T follicular helper cell (primary cell): ENCODE data around the gene EDA.

ENCODE experiments used
- DNase-seq: peaks from one replicate; pipeline ENCODE4 v3.0.0-alpha.2; 2020; ENCODE audit warnings: low read depth

Gene EDA

DNA sequence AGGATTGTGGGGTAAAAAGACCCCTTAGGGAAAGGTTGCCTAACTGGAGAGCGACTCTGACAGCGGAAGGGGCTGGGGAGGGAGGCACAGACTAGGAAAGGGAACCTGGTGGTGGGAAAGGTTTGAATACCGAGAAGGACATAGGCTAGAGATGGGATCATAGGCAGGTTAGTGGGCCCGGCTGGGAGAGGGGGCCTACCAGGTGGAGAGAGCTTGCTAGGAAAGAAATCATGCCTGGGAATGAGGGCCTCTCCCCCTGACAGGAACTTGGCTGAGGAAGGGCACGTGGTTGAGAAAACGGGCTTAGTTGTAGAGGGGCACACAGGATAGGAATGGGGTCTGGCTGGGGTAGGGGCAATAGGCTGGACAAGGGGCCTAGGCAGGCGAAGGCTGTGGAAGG is 450.7 kb downstream of the EDA start:
- DNase-seq, result no peak

- DNase-seq, result no peak
Observed at GRCh38 chrX:70079297-70079696, 463.4 kb downstream of the EDA start.

GRCh38 chrX:70079870-70080269 is 464.0 kb downstream of the EDA start:
- no peak for DNase-seq

DNA sequence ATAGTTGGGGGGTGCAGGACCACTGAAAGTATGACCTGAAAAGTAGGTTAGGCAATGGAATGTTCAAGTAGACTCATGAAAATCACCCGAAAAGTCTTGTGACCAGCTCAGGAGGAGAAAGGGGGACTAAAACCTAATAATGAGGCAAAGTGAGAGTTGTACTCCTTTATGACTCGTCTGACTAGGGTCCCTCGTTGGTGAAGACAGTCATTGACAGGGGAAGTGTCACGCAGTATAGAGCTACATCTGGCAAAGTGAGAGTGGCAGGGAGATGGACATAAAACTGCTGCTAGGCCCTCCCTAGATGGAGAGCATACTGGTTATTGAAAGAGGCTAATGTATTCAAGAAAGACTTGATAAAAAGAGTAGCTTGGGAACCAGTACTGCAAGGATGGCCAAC is 466.8 kb downstream of the EDA start:
- no peak for DNase-seq

- DNase-seq, result no peak
Observed at GRCh38 chrX:70084592-70085240, 468.8 kb downstream of the EDA start.

- DNase-seq, result no peak
Observed at GRCh38 chrX:70087857-70088630, 472.1 kb downstream of the EDA start.

DNA sequence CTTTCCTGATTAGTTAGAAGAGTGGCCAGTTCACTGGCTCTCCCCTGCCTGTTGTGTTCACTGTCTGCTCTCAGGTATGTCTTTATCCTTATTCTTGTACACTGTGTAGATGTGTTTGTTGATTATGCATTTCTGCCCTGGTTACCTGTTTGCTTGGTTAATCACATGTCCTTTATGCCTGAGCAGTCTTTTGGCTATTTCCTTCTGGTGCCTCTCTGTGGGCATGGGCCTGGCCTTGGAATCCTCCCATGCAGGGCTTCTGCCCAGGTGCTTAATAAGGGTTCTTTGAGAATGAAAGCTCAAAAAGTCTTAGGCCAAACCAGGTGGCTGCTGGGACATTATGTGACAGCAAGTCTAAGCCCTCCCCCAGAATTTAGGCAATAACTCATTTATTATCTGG is 472.8 kb downstream of the EDA start:
- DNase-seq, result no peak
